Measurements from ENCODE around the gene ZEB1.

Gene ZEB1

GRCh38 chr10:31322647-31323046 lies 3.6 kb downstream of the ZEB1 start:
- H3K4me3 ChIP-seq (ENCODE audit: low read depth, low read length): no peak overlapping the region

DNA sequence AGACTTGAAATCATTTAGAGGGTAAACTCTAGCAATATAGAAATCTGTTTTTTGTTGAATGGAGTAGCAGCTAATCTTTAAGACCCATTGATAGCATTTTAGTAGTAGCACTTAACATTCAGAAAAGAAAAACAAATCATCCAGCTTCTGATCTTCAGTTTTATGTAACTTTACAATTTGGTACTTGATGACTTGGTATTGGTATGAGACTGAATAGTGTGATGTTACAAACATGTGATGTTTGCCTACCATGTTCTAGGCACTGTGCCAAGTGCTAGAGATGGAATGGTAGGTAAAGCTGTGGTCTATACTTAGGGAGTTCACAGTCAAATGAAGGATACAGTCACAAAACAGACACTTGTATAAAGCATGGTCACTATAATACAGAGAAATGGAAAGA lies 21.3 kb downstream of the ZEB1 start:
- no peak overlapping the region for H3K4me3 ChIP-seq (ENCODE audit: low read depth, low read length)
- DNase-seq (ENCODE audit: low read depth): no peak
- no peak for TF ChIP-seq CTCF (IDR thresholded peaks at IDR 0.05; ENCODE audit: control insufficient read depth, extremely low read depth, insufficient read depth)

More at GRCh38 chr10:31322647-31323046, 3.6 kb downstream of the ZEB1 start:
- TF ChIP-seq CTCF (IDR thresholded peaks at IDR 0.05; ENCODE audit: control insufficient read depth, extremely low read depth, insufficient read depth): peak; percentile 17; the same call in 1 of the 2 replicates
- DNase-seq (ENCODE audit: low read depth): no peak

DNA sequence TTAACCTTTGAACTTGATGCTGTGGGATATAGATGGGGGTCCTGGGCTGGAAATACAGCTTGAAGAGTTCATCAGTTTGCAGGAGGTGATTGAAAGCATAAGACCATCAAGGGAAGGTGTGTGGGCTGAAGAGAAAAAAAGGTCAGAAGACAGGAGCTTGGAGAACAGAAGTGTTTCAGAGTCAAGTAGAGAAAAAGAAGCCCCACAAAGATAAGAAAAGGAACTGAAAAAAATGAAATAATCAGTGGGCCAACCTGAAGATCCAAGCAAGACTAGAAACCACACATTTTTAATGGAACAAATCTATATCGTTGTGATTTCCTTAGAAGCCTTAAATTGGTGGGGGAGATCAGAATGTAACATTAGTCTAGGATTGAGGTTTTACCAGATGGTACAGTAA lies 22.5 kb downstream of the ZEB1 start:
- DNase-seq (ENCODE audit: low read depth): no peak
- H3K4me3 ChIP-seq (ENCODE audit: low read depth, low read length): no peak overlapping the region
- TF ChIP-seq CTCF (IDR thresholded peaks at IDR 0.05; ENCODE audit: control insufficient read depth, extremely low read depth, insufficient read depth): no peak

DNA sequence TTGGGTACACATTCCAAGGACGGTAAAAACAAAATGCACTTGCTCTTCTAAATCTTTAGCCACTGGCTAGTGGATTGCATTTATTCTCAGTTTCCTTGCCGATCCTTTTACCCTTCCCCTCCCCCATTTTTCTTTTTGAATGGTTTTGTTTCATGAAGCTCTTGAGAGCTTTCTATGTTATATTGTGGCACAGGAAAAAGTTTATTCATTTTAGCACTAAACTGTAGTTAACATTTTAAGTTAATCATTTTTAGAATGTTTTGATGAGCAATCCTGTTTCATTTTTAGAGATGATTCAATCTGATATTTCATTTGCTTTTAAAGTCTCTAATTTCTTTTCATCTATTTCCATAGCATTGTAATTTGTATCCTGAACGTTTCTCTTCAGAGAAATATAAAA lies 24.0 kb downstream of the ZEB1 start:
- no peak for TF ChIP-seq CTCF (IDR thresholded peaks at IDR 0.05; ENCODE audit: control insufficient read depth, extremely low read depth, insufficient read depth)
- no peak for DNase-seq (ENCODE audit: low read depth)
- H3K4me3 ChIP-seq (ENCODE audit: low read depth, low read length): no peak overlapping the region

DNA sequence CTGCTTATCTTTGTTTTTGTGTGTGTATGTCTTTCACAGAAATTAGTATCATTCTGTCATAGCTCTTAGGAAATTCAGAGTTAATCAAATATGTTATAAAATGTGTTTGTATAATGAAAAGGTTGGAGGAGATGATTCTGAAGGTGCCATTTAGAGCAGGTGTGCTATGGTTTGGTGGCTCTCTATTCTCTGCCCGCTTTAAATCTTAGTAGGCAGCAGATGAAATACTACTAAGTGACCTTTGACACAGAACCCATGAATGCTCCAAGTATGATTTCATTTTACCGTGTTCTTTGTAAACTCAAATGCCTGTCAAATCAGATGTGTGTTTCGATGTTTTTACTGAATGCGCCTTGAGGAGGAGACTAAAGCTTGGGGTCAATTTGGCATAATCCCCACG lies 24.5 kb downstream of the ZEB1 start:
- no peak overlapping the region for H3K4me3 ChIP-seq (ENCODE audit: low read depth, low read length)
- no peak for DNase-seq (ENCODE audit: low read depth)
- TF ChIP-seq CTCF (IDR thresholded peaks at IDR 0.05; ENCODE audit: control insufficient read depth, extremely low read depth, insufficient read depth): no peak

DNA sequence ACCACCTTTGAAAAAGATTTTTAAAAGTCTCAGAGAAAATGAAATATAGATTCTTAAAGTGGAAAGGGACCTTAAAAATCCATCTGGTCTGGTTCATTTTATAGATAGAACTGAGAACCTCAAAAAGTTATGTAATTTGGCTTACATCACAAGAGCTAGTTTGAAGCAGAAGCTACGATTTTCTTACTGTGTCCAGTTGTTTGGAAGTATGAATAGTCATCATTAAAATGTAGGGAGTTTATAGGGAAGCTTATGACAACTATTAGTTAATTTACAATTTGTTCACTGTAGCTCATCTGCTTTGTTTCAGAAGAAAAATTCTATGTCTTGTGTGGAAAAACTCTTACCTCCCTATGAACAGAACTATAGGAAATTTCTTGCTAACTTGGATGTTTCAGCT lies 26.9 kb downstream of the ZEB1 start:
- TF ChIP-seq CTCF (IDR thresholded peaks at IDR 0.05; ENCODE audit: control insufficient read depth, extremely low read depth, insufficient read depth): no peak
- DNase-seq (ENCODE audit: low read depth): no peak
- no peak overlapping the region for H3K4me3 ChIP-seq (ENCODE audit: low read depth, low read length)

GRCh38 chr10:31346953-31347352 lies 27.9 kb downstream of the ZEB1 start:
- DNase-seq (ENCODE audit: low read depth): no peak
- H3K4me3 ChIP-seq (ENCODE audit: low read depth, low read length): no peak overlapping the region

More at GRCh38 chr10:31346953-31347352, 27.9 kb downstream of the ZEB1 start:
- no peak for TF ChIP-seq CTCF (IDR thresholded peaks at IDR 0.05; ENCODE audit: control insufficient read depth, extremely low read depth, insufficient read depth)
